ENCODE data around the gene HAGH.

HAGH gene

DNA sequence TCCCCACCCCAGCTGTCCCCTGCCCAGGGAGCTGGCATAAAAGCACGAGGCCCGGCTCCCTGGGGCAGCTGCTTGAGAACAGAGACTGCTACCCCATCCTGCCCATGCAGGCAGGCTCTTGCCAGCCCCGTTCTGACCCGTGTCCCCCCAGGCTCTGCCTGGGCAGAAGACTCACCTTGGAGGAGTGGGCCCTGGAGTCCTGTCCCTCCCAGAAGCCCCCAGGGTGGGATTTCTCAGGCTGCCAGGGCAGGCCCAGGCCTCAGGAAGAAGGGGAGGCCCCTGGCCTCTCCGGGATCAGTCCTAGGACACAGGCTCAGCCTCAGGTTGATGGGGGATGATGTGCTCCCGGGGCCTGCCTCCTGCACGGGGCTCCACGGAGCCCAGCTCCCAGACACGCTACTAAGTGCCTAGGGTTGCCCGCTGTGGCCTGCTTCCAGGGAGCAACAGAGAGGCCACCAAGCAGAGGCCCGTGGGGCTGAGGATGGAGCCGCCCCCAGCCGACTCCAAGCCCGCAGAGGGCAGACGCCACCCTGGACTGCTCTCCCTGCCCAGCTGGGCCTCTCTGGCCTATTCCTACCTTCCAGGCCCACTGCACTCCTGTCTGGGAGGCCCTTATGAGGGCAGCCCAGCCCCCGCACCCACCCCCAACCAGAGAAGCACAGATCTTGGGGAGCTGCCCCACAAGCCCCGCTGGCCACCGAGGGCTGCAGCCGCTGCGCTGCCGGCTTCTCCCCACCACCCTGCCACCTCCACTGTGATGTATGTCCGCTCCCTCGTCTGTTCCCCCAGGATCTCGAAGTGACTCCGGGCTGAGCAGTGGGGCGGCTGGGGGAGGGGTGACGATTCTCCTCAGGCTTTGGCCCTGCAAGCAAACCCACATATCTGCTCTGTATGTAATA is 57.0 kb downstream of the HAGH start:
- H3K9me3 ChIP-seq (ENCODE audit: control insufficient read depth, insufficient read depth, low read length), result no peaks in the 10 kb centered on the region
- no peaks in the 10 kb centered on the region for H3K27me3 ChIP-seq (ENCODE audit: control insufficient read depth, low read length)
- peaks cover 79% of the 10 kb centered on the region for H3K36me3 ChIP-seq (ENCODE audit: control insufficient read depth, low read length)
- H3K4me3 ChIP-seq (ENCODE audit: low read length), result peak overlapping the region; percentile 99
- H3K9me2 ChIP-seq (replicated peaks; ENCODE audit: control insufficient read depth, low read length), result no peaks in the 10 kb centered on the region
- H3K79me2 ChIP-seq (ENCODE audit: control insufficient read depth, low read length), result peaks cover 43% of the 10 kb centered on the region
- no peaks in the 10 kb centered on the region for H4K20me1 ChIP-seq (ENCODE audit: control insufficient read depth, insufficient read depth, low read depth, low read length)
- H3K27ac ChIP-seq (ENCODE audit: low read depth, low read length), result peak overlapping the region; percentile 83; the same call in 1 of the 2 replicates
- TF ChIP-seq, protein P1, sequence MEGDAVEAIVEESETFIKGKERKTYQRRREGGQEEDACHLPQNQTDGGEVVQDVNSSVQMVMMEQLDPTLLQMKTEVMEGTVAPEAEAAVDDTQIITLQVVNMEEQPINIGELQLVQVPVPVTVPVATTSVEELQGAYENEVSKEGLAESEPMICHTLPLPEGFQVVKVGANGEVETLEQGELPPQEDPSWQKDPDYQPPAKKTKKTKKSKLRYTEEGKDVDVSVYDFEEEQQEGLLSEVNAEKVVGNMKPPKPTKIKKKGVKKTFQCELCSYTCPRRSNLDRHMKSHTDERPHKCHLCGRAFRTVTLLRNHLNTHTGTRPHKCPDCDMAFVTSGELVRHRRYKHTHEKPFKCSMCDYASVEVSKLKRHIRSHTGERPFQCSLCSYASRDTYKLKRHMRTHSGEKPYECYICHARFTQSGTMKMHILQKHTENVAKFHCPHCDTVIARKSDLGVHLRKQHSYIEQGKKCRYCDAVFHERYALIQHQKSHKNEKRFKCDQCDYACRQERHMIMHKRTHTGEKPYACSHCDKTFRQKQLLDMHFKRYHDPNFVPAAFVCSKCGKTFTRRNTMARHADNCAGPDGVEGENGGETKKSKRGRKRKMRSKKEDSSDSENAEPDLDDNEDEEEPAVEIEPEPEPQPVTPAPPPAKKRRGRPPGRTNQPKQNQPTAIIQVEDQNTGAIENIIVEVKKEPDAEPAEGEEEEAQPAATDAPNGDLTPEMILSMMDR (IDR thresholded peaks at IDR 0.05; ENCODE audit: low read depth, low read length, poor library complexity, severe bottlenecking), result no peak
- TF ChIP-seq EZH2phosphoT487 (IDR thresholded peaks at IDR 0.05; ENCODE audit: borderline replicate concordance, low read length), result no peak
- peak overlapping the region; percentile 96 for H3K4me2 ChIP-seq (ENCODE audit: low read length)
- peaks cover 19% of the 10 kb centered on the region for H3K4me1 ChIP-seq (ENCODE audit: control insufficient read depth, low read length)
- peaks cover 18% of the 10 kb centered on the region for H3F3A ChIP-seq (ENCODE audit: control insufficient read depth, insufficient read depth)

- Histone ChIP-seq H3K27ac (ENCODE audit: low read depth, low read length) (no peak overlapping the region), H3F3A (ENCODE audit: control insufficient read depth, insufficient read depth) (peaks cover 18% of the 10 kb centered on the region), H4K20me1 (ENCODE audit: control insufficient read depth, insufficient read depth, low read depth, low read length) (no peaks in the 10 kb centered on the region), H3K9me2 (replicated peaks; ENCODE audit: control insufficient read depth, low read length) (no peaks in the 10 kb centered on the region), H3K4me2 (ENCODE audit: low read length) (no peak overlapping the region), H3K4me3 (ENCODE audit: low read length) (no peak overlapping the region), H3K4me1 (ENCODE audit: control insufficient read depth, low read length) (peaks cover 11% of the 10 kb centered on the region), H3K36me3 (ENCODE audit: control insufficient read depth, low read length) (peaks cover 85% of the 10 kb centered on the region), H3K27me3 (ENCODE audit: control insufficient read depth, low read length) (no peaks in the 10 kb centered on the region), H3K79me2 (ENCODE audit: control insufficient read depth, low read length) (peaks cover 36% of the 10 kb centered on the region), H3K9me3 (ENCODE audit: control insufficient read depth, insufficient read depth, low read length) (no peaks in the 10 kb centered on the region)
- TF ChIP-seq, protein P1 (IDR thresholded peaks at IDR 0.05; ENCODE audit: low read depth, low read length, poor library complexity, severe bottlenecking), result no peak
- TF ChIP-seq EZH2phosphoT487 (IDR thresholded peaks at IDR 0.05; ENCODE audit: borderline replicate concordance, low read length), result no peak
These were observed 57.7 kb downstream of the HAGH start for GRCh38 chr16:1768767-1769401.

- Histone ChIP-seq H3K79me2 (ENCODE audit: control insufficient read depth, low read length) (peaks cover 29% of the 10 kb centered on the region), H3K9me3 (ENCODE audit: control insufficient read depth, insufficient read depth, low read length) (no peaks in the 10 kb centered on the region), H3K4me3 (ENCODE audit: low read length) (no peak overlapping the region), H3K36me3 (ENCODE audit: control insufficient read depth, low read length) (peaks cover 85% of the 10 kb centered on the region), H4K20me1 (ENCODE audit: control insufficient read depth, insufficient read depth, low read depth, low read length) (no peaks in the 10 kb centered on the region), H3F3A (ENCODE audit: control insufficient read depth, insufficient read depth) (peaks cover 18% of the 10 kb centered on the region), H3K4me1 (ENCODE audit: control insufficient read depth, low read length) (peaks cover 10% of the 10 kb centered on the region), H3K27ac (ENCODE audit: low read depth, low read length) (no peak overlapping the region), H3K9me2 (replicated peaks; ENCODE audit: control insufficient read depth, low read length) (no peaks in the 10 kb centered on the region), H3K4me2 (ENCODE audit: low read length) (no peak overlapping the region), H3K27me3 (ENCODE audit: control insufficient read depth, low read length) (no peaks in the 10 kb centered on the region)
- TF ChIP-seq, protein P1 (IDR thresholded peaks at IDR 0.05; ENCODE audit: low read depth, low read length, poor library complexity, severe bottlenecking), result no peak
- TF ChIP-seq EZH2phosphoT487 (IDR thresholded peaks at IDR 0.05; ENCODE audit: borderline replicate concordance, low read length), result no peak
These were observed 58.4 kb downstream of the HAGH start for GRCh38 chr16:1768061-1768766.

All from DOHH2 (cell line).